HG03520 (cell line): ENCODE data around the gene UBTD1.
"Not testable (repeated sequence)": the region's sequence is repeated elsewhere in the genome, so short reads cannot be mapped to it uniquely, and the experiment has no call there.

ENCODE experiments used
- ATAC-seq: cut with Tn5 transposase; IDR thresholded peaks from one replicate; pipeline ENCODE4 v1.9.1; 2021; ENCODE audit warnings: mild to moderate bottlenecking, moderate library complexity; ENCODE audit not compliant: unreplicated experiment

UBTD1 gene

GRCh38 chr10:97560731-97561381 lies 62.1 kb downstream of the UBTD1 start:
- ATAC-seq = not testable (repeated sequence)

DNA sequence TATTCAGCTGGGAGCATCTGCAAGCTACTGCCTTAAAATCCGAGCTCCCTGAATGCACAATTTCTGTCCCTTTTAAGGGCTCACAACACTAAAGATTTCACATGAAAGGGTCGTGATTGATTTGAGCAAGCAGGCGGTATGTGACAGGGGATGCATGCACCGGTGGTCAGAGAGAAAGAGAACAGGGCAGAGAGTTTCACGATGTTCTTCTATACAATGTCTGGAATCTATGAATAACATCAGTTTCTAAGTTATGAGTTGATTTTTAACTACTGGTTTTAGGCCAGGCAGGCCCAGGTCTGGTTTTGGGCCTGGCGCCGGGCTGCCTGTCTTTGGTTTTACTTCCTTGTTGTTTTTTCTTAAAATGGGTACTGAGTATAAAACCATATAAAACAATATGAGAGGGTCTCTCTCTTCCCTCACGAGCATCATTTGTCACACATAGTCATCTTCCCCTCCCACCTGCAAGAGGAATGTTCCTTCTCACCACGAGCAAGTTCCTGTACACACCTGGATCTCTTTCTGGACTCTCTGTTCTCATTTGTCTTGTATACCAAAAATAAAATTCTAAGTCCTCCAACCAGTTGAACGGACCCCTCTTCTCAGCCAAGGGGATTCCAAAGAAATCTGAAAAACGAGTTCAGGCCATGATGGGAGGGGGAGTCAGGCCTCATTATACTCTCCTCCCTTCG lies 62.8 kb downstream of the UBTD1 start:
- ATAC-seq = not testable (repeated sequence)

DNA sequence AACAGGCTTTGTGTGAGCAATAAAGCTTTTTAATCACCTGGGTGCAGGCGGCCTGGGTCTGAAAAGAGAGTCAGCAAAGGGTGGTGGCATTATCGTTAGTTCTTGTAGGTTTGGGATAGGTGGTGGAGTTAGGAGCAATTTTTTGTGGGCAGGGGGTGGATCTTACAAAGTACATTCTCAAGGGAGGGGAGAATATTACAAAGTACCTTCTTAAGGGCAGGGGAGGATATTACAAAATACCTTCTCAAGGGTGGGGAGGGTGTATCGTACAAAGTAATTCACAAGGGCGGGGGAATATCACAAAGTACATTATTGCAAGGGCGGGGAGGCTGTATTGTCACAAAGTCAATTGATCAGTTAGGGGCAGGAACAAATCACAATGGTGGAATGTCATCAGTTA lies 63.6 kb downstream of the UBTD1 start:
- ATAC-seq = not testable (repeated sequence)

GRCh38 chr10:97563337-97563736 lies 64.6 kb downstream of the UBTD1 start:
- ATAC-seq = no peak

- ATAC-seq = no peak
Observed at GRCh38 chr10:97564776-97565175, 66.1 kb downstream of the UBTD1 start.

GRCh38 chr10:97566336-97566996 lies 67.7 kb downstream of the UBTD1 start:
- no peak for ATAC-seq

- ATAC-seq = no peak
Observed at GRCh38 chr10:97567891-97568290, 69.2 kb downstream of the UBTD1 start.

DNA sequence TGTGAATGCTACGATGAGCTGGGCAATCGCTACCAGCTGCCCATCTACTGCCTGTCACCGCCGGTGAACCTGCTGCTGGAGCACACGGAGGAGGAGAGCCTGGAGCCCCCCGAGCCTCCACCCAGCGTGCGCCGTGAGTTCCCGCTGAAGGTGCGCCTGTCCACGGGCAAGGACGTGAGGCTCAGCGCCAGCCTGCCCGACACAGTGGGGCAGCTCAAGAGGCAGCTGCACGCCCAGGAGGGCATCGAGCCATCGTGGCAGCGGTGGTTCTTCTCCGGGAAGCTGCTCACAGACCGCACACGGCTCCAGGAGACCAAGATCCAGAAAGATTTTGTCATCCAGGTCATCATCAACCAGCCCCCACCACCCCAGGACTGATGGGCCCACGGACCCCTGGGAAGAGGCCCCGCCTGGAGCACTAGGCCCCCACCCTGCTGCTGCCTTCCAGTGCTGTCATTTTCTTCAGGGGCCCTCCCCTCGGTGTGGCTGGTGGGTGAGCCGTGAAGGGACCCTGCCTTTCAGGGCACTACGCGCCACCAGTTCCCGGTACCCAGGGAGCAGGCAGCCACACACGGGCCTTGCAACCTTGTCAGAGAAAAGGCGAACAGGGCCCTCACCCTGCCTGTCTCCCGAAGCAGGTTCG lies 71.5 kb downstream of the UBTD1 start:
- ATAC-seq = no peak

- ATAC-seq = no peak
Observed at GRCh38 chr10:97570789-97571471, 72.2 kb downstream of the UBTD1 start.

DNA sequence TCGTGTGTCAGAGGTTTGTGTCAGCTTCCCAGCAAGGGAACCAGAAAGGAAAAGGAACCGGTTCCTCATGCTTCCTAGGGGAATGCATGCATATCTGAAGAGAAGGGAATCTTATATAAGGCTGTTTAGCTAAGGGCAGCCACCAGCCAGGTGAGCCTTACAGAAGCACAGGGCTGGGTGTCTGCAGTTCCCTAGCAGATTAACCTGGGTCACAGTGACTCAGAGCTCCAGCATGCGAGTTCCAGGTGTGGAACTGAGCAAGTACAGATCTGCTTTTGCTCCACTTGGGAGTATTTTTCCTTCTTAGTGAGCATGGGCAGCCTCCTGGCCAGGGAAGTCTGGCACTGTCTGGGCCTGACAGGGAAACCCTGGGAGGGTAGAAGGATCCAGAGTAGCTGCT lies 72.9 kb downstream of the UBTD1 start:
- ATAC-seq = no peak

GRCh38 chr10:97572214-97572989 lies 73.7 kb downstream of the UBTD1 start, which contains the start of gene ANKRD2:
TSS of gene ANKRD2 (plus strand) at chr10:97572779. CDS start at chr10:97572789, 10 bp downstream.
- ATAC-seq = no peak

- no peak for ATAC-seq
Observed at GRCh38 chr10:97573021-97573420, 74.3 kb downstream of the UBTD1 start.

DNA sequence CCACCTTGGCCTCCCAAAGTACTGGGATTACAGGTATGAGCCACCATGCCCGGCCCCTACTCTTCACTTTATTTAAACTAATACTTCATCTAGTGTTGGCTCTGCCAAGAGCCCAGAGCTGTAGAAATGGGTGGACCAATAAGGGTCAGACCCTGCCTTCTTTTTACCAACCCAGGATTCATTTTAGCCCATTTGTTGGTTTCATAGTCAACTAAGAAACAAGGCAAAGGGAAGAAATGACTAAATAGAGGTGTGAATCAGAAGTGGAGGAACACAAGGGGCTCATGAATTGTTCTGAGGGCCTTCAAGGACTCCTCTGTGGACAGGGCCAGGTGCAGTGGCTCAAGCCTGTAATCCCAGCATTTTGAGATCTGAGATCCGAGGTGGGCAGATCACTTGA lies 74.9 kb downstream of the UBTD1 start:
- no peak for ATAC-seq

DNA sequence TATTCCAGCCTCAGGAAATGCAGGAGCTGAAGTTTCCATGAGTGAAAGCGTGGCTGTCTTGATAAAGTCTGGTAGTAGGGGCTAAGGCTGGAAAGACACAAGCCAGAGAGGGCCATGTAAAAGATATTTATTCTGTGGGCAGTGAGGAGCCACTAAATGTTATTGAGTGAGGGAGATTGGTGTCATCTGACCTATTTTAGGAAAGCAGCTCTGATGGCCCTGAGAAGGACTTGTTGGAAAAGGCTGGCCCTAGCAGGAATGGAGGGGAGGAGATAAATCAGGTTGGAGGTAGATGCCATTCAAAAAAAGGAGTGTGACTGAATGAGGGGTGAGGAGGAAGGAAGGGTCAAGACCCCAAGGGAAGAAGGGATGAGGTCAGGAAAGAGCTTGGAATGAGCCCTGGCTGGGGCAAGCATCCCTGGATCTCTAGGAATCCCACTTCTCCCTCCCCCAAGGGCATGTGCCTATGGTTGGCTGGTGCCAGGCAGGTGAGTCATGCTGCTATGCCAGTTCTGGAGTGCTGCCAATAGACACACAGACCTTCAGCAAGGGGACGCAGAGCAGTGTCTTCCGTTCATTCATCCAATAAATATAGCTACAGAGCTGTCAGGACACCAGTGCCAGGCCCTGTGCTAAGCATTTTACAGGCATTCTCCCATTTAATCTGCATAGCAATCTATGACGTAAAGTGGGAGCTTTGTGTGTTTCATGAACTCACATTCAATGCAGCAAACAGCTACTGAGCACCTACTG lies 75.8 kb downstream of the UBTD1 start:
- ATAC-seq = no peak

DNA sequence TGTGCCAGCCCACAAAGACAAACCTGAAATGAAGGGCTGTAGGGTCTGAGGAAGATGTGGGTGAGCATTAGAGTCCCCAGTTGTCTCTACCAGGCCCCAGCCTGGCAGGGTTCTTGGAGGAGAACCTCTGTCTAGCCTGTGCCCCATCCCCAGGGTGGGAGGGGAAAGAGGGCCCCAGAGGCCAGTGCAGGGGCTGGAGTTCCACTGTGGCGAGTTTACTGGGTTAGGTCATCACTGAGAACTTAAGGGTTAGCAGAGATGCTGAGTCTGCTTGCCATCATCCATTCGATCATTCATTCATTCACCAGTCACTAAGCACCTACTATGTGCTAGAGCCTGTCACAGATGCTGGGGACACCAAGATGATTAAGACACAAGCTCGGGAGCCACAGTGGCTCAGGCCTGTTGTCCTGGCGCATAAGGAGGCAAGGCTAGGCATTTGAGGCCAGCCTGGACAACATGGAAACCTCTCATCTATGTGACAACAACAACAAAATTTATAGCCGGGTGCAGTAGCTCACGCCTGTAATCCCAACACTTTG lies 76.5 kb downstream of the UBTD1 start:
- no peak for ATAC-seq

DNA sequence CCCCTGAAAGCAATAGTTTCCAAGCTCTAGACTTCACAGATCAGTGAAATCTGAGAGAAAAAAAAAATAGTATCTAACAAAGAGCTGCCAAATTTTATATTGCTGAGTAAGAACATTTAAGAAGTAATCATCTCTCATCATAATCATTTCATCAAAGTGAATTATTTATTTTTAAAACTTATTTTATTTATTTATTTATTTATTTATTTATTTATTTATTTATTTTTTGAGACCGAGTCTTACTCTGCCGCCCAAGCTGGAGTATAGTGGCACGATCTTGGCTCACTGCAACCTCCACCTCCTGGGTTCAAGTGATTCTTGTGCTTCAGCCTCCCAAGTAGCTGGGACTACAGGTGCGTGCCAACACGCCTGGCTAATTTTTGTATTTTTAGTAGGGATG lies 77.8 kb downstream of the UBTD1 start:
- not testable (repeated sequence) for ATAC-seq

- ATAC-seq = no peak
Observed at GRCh38 chr10:97577701-97578100, 79.0 kb downstream of the UBTD1 start.

DNA sequence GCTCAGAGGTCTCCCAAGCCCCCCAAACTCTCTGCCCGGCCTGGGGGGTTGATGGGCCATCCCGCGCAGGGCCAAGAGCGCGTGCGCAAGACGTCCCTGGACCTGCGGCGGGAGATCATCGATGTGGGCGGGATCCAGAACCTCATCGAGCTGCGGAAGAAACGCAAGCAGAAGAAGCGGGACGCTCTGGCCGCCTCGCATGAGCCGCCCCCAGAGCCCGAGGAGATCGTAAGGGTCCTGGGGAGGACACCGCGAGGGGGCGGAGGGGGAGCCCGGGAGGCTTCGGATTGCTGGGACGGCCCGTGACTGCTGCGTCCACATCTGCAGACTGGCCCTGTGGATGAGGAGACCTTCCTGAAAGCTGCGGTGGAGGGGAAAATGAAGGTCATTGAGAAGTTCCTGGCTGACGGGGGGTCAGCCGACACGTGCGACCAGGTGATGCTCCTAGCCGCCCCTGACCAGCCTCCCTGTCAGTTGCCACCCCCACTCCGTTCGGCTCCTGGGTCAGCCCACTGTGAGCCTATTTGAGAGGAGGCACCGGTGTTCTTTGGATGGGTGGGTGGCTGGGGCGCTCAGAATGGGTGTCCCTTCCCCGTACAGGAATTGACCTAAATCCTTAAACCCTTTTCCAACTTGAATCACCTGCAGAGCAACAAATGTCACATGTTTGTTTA lies 79.6 kb downstream of the UBTD1 start:
- no peak for ATAC-seq
